ENCODE measurements around the gene KAZN.

KAZN gene

DNA sequence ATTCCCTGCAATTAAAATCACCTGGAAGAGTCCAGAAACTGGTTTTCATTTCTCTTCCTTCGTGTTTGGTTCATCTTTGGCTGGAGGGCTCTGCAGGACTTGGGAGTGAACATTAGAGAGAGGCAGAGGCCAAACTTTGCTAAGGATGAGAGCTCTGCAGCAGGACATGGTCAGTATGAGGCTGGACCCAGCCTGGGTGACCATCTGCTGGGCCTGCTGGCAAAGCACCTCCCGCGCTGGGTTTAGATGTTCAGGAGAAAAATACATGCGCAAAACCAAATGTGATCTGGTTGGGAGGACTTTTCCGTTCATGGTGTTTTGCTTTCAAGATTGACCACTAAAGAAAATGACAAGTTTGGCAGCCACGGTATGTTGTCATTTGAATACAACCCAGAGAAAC, 15.9 kb downstream of the KAZN start:
- DNase-seq (ENCODE audit: low read depth in 2 of 2), result no peak

DNA sequence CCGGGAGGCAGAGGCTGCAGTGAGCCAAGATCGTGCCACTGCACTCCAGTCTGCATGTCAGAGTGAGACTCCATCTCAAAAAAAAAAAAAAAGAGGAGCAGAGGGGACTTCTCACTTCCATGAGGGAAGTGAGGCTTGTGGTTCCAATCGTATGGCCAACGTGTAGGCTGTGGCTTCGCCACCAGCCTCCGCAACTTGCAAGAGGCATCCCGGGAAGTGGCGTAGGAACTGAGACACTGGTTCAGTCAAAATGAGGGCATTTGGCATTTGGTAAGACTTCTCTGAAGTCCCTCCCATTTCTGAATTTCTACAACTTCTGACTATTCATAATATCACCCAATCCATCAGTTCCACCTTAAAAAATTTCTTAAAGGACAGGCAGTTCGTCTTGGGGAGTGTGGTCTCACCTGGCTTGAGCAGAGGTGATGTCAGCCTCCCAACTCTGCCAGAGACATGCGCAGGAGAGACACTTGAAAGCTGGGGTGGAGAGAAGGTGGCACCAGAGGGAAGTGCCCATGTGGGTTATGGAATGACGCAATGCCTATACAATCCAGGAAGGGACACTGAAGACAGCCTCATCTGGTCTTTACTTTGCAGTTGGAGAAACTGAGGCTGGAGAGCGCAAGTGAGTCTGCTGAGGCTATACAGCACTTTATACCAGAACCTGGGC, 17.2 kb downstream of the KAZN start:
- DNase-seq (ENCODE audit: low read depth in 2 of 2), result no peak

DNA sequence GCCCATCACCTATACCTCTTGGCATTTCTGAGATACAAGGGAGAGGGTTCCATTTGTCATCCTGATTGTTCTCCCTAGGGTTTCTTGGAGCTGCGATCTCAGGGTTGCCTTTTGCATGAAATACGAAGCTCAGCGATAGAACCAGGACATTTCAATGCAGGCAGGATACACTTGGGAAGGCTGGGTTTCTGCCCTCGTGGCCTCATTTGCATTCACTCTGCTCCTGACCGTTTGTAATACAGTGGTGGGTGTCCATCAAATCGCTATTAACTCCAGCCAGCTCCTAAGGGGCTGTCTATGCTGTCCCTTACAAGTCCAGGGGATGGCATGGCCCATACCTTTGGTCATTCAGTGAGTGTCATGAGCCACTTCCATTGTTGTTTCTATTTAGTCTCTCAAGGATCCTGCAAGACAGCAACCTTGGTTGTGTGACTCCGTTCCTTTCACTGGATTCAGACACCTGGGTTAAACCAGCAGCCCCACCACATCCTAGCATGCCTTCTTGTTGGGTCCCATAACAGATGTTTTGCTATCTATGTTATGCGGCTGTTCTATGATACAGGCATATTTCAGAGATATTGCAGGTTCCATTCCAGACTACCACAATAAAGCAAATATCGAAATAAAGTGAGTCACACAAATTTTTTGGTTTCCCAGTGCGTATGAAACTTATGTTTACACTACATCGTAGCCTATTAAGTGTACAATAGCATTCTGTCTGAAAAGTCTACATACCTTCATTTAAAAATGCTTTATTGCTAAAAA, 18.3 kb downstream of the KAZN start:
- no peak for DNase-seq (ENCODE audit: low read depth in 2 of 2)

DNA sequence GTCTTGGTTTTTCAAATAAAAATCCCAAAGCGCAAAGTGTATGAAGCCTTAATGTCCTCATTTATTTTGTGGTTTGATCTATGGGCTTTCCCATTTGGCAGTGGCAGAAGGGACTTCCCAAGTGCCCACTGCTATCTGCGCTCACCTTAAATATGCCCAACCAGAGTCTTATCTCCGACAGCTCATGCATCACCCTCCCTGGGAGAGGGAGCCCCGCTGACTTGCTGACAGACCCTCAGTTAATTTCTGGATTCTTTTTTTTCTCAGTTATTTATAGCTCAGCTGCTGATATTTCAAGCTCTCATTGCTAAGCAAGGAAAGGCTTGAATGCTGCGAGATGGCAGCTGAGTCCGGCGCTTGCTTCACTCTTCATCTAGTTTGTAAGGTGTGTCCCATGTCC, 19.3 kb downstream of the KAZN start:
- no peak for DNase-seq (ENCODE audit: low read depth in 2 of 2)

- DNase-seq (ENCODE audit: low read depth in 2 of 2), result no peak
Measured at GRCh38 chr1:14620941-14621340, 22.5 kb downstream of the KAZN start.

GRCh38 chr1:14623090-14623489, 24.6 kb downstream of the KAZN start:
- no peak for DNase-seq (ENCODE audit: low read depth in 2 of 2)

GRCh38 chr1:14624941-14625340, 26.5 kb downstream of the KAZN start:
- DNase-seq (ENCODE audit: low read depth in 2 of 2), result no peak

DNA sequence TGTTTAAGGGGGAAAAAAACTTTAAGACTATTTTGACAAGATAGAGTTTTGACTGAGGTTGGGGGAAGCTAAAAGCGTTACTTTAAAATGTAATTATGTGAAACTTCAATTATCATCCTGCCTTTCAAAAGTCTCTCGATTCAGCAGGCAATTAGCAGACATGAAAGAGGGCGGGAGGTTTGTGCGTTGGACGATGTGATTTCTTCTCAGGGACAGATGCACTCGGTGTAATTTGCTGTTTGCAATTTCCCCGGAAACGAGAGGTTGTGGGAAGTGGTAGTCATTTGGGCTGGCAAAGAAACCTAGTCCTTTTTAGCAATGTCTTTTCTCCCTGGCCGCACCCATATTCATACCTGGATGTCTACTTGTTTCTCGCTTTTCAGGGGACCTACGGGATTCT, 27.1 kb downstream of the KAZN start:
- no peak for DNase-seq (ENCODE audit: low read depth in 2 of 2)

- DNase-seq (ENCODE audit: low read depth in 2 of 2), result no peak
Measured at GRCh38 chr1:14625996-14626395, 27.5 kb downstream of the KAZN start.

DNA sequence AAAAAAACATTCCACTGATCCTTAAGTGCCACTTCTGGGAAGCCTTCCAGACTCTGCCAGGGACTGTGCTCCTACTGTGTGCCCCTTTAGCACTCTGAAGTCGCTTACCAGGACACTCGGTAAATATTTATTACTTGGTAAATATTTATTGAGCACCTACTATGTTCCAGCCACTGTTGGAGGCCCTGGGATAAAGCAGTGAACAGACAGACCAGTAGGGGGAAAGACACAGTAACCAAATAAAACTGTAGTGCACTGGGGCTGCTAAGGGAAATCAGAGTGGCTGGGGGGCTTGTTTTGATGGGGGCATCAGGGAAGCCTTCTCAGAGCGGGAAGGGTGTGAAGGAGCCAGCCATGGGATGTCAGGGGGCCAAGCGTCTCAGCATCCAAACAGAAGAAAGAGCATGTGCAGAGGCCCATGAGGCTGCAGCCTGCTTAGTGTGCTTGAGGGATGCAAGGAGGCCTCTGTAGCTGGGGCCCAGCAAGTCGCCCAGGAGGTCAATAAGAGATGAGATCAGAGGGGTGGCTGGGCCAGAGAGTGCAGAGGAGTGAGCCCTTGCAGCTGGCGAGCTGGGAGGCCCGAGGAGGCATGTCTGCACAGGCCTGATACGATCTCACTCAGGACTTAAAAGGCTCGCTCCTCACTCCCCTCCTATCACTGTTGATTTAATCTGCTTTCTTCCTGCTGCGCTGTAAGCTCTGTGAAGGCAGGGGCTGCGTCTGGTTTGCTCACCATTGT, 28.6 kb downstream of the KAZN start:
- DNase-seq (ENCODE audit: low read depth in 2 of 2), result no peak

DNA sequence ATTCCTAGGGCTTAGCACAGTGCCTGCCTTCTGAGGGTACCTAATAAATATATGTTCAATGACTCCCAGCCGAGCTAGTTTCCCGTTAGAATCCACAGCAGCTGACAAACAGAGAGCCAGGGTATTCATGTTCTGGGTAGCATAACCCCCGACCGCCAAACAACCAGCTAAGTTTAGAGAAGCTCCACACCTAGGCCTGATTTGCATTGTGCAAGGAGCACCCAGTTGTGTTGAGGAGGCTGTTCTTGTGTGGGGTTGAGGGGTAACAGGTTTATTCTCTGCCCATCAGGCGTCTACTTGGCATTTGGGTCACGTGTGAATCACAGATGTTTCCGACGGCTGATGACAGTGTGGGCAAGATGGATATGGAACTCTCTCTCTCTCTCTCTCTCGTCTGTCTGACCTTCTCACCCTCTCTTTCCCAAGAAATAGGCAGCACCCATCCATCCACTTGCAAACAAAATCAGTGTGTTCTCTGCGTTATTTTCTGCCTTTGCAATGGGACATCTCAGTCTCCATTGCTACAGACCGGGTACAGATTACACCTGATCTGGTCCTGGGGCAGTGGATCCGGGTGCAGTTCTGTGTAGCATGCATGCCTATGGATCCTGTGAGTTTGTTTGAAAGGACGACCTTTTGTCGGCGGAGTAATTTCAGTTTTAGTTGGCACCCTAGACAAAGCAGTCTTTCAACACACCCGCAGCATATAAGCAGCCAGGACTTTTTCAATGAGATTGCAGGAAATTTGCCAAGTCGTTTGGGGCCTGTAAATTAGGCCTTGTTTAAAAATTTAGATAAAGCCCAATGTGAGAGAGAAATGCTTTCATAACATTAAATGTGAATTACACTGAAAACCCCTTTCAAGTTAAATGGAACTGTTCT, 29.4 kb downstream of the KAZN start:
- DNase-seq (ENCODE audit: low read depth in 2 of 2), result no peak

- no peak for DNase-seq (ENCODE audit: low read depth in 2 of 2)
Measured at GRCh38 chr1:14629363-14630014, 31.0 kb downstream of the KAZN start.

GRCh38 chr1:14630986-14631385, 32.5 kb downstream of the KAZN start:
- DNase-seq (ENCODE audit: low read depth in 2 of 2), result no peak

GRCh38 chr1:14631421-14631820, 32.9 kb downstream of the KAZN start:
- DNase-seq (ENCODE audit: low read depth in 2 of 2), result no peak

GRCh38 chr1:14634486-14634885, 36.0 kb downstream of the KAZN start:
- no peak for DNase-seq (ENCODE audit: low read depth in 2 of 2)

GRCh38 chr1:14635421-14635820, 36.9 kb downstream of the KAZN start:
- no peak for DNase-seq (ENCODE audit: low read depth in 2 of 2)

- no peak for DNase-seq (ENCODE audit: low read depth in 2 of 2)
Measured at GRCh38 chr1:14636897-14637632, 38.6 kb downstream of the KAZN start.

DNA sequence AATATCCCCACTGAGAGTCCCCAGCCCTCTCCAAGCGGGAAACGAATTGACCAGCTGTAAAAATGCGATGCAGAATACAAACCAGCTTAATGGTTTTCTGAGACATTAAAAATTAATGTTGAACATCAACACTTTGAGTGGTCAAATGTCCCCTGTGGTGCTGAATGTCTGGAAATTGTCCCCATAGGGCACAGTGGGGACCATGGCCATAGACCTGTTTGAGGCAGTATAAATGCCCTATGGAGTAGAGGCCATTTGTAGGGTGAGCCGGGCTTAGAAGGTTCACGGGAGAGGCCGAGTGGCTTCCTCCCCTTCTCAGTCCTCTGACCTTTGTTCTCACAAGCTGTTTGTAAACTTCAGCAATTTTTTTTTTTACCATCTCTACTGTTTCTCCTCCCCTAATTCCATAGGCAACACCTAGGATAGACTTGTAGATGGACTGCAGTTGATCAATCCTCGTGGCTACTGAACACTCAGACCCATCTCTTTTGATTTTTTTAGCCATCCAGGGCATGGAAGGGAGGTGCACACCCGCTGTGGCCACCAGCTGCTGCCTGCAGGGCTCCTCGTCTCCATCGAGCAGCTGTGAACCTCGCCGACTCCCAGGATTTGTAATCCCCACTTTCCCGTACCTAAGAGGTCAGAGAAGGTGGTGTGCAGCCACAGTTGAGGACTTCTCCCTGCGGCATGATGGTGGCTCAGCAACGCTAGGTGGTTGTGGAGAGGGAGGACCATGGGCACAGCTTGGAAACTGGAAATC, 41.0 kb downstream of the KAZN start:
- DNase-seq (ENCODE audit: low read depth in 2 of 2), result no peak

- no peak for DNase-seq (ENCODE audit: low read depth in 2 of 2)
Measured at GRCh38 chr1:14642712-14643111, 44.2 kb downstream of the KAZN start.

GRCh38 chr1:14646973-14647372, 48.5 kb downstream of the KAZN start:
- DNase-seq (ENCODE audit: low read depth in 2 of 2), result no peak

Data from stimulated activated CD8-positive, alpha-beta memory T cell treated with anti-CD3 and anti-CD28 coated beads, Interleukin-2, amount 100 ng/mL, for 48 hours (primary cell).